A549 (cell line): ENCODE results near the gene TLR6. TPM values are rescaled to one million over a fixed set of nuclear protein-coding genes. Genes with fewer than 3 reads are reported as not detected.

ENCODE experiments used
- ATAC-seq, 2 experiments: fragments of 200-7000 bp in 1 of 2; fragments of >200 bp in 1 of 2; cut with Nextera tagmentation in 1 of 2; cut with Tn5 transposase in 1 of 2; 3 replicates each; pipeline versions ENCODE4 v1.8.0 to v1.9.1; 2018 to 2020; ENCODE audit warnings: mild to moderate bottlenecking in 1 of 2, moderate library complexity in 1 of 2
- CTCF ChIA-PET: fragments of 300-600 bp; sonication (Branson Sonifier 250); formaldehyde crosslinking; extraction: SDS; loops from one replicate; lab custom pipeline; 2021; ENCODE audit warnings: antibody characterized with exemption, inconsistent platforms; lab: Yijun Ruan, JAX
- POLR2A ChIA-PET: fragments of 350-600 bp; formaldehyde crosslinking; extraction: SDS; loops from one replicate; lab custom pipeline; 2021; ENCODE audit warnings: antibody characterized with exemption, inconsistent platforms; lab: Yijun Ruan, JAX
- DNase-seq, 2 experiments: peaks; one replicate each; pipeline versions ENCODE4 v3.0.0 to v3.0.0-alpha.2; 2011 to 2016; ENCODE audit warnings: low read depth in 1 of 2, low spot score in 1 of 2
- FAIRE-seq: peaks from 2 replicates; lab custom pipeline; 2011; peaks lifted over from hg19 to GRCh38; lab: Jason Lieb, UNC
- H3K27ac ChIP-seq, 2 experiments: fragments of >200 bp; sonication (Bioruptor Twin); formaldehyde crosslinking; 3 replicates each; pipeline ENCODE4 v1.5.1; 2016 to 2017
- H3K4me1 ChIP-seq: fragments of >200 bp; sonication (Bioruptor Twin); formaldehyde crosslinking; 3 replicates; pipeline ENCODE4 v1.6.1; 2016
- H3K4me2 ChIP-seq: fragments of >200 bp; sonication (Bioruptor Twin); formaldehyde crosslinking; 3 replicates; pipeline ENCODE4 v1.6.1; 2016
- H3K4me3 ChIP-seq: fragments of >200 bp; sonication (Bioruptor Twin); formaldehyde crosslinking; 3 replicates; pipeline ENCODE4 v1.5.1; 2016
- H3K9me3 ChIP-seq: fragments of >200 bp; sonication (Bioruptor Twin); formaldehyde crosslinking; 3 replicates; pipeline ENCODE4 v1.6.1; 2016
- CBX2 ChIP-seq: fragments of 200-600 bp; sonication (generic); IDR thresholded peaks from 2 replicates; pipeline ENCODE4 v1.6.1; 2016; ENCODE audit warnings: low read depth, mild to moderate bottlenecking, borderline replicate concordance
- CEBPB ChIP-seq, 2 experiments: fragments of >200 bp in 1 of 2; sonication (Bioruptor Twin) in 1 of 2; formaldehyde crosslinking in 1 of 2; IDR thresholded peaks; 2 replicates each; pipeline ENCODE4 v1.6.1; 2012 to 2016
- CHD2 ChIP-seq: fragments of 150-350 bp; IDR thresholded peaks from 2 replicates; pipeline ENCODE4 v1.6.1; 2014; ENCODE audit warnings: low read length; ENCODE audit not compliant: partially characterized antibody
- CHD4 ChIP-seq: fragments of 200-600 bp; sonication (generic); IDR thresholded peaks from 2 replicates; pipeline ENCODE4 v1.6.1; 2016; ENCODE audit warnings: antibody characterized with exemption, mild to moderate bottlenecking, borderline replicate concordance
- FOSB ChIP-seq: fragments of 250-450 bp; sonication (Bioruptor Pico); IDR thresholded peaks from 2 replicates; pipeline ENCODE4 v1.5.0; 2020; ENCODE audit warnings: mild to moderate bottlenecking, moderate library complexity
- FOSL2 ChIP-seq, 2 experiments: fragments of 450-650 bp in 1 of 2; fragments of >200 bp in 1 of 2; sonication (Bioruptor Twin) in 1 of 2; formaldehyde crosslinking; IDR thresholded peaks; 2 replicates each; pipeline versions ENCODE4 v1.5.0 to v1.6.1; 2016 to 2020; ENCODE audit warnings: mild to moderate bottlenecking in 1 of 2, moderate library complexity in 1 of 2
- FOXS1 ChIP-seq: fragments of 250-450 bp; sonication (Bioruptor Pico); IDR thresholded peaks from 2 replicates; pipeline ENCODE4 v1.5.0; 2020; ENCODE audit warnings: mild to moderate bottlenecking, moderate library complexity
- HDAC2 ChIP-seq: fragments of 200-600 bp; sonication (generic); IDR thresholded peaks from 2 replicates; pipeline ENCODE4 v1.6.1; 2016
- HOXA7 ChIP-seq: fragments of 250-450 bp; sonication (Bioruptor Pico); IDR thresholded peaks from 2 replicates; pipeline ENCODE4 v1.5.0; 2020; ENCODE audit warnings: mild to moderate bottlenecking, moderate library complexity
- JUNB ChIP-seq: fragments of >200 bp; sonication (Bioruptor Twin); formaldehyde crosslinking; IDR thresholded peaks from 2 replicates; pipeline ENCODE4 v1.6.1; 2016
- KDM1A ChIP-seq: fragments of 200-600 bp; sonication (generic); IDR thresholded peaks from 2 replicates; pipeline ENCODE4 v1.6.1; 2016; ENCODE audit warnings: low read depth, mild to moderate bottlenecking
- MAFK ChIP-seq: fragments of 450-650 bp; IDR thresholded peaks from 2 replicates; pipeline ENCODE4 v1.6.1; 2014; ENCODE audit not compliant: partially characterized antibody
- MYC ChIP-seq: IDR thresholded peaks from 2 replicates; pipeline ENCODE4 v1.6.1; 2012; ENCODE audit warnings: mild to moderate bottlenecking, inconsistent platforms, low read length, improper control_type of control experiment, borderline replicate concordance
- NR3C1 ChIP-seq: fragments of >200 bp; sonication (Bioruptor Twin); formaldehyde crosslinking; IDR thresholded peaks from 3 replicates; pipeline ENCODE4 v1.6.1; 2017
- PHF8 ChIP-seq: fragments of 200-600 bp; sonication (generic); IDR thresholded peaks from 2 replicates; pipeline ENCODE4 v1.6.1; 2016; ENCODE audit warnings: low read depth, mild to moderate bottlenecking, antibody characterized with exemption, moderate library complexity, borderline replicate concordance
- RARB ChIP-seq: fragments of 250-450 bp; sonication (Bioruptor Pico); IDR thresholded peaks from 2 replicates; pipeline ENCODE4 v1.8.0; 2021; ENCODE audit warnings: mild to moderate bottlenecking, moderate library complexity
- RFX5 ChIP-seq: fragments of 450-650 bp; IDR thresholded peaks from 2 replicates; pipeline ENCODE4 v1.7.1; 2014; ENCODE audit warnings: antibody characterized with exemption, mild to moderate bottlenecking, moderate library complexity
- TFCP2L1 ChIP-seq: fragments of 250-450 bp; sonication (Bioruptor Pico); IDR thresholded peaks from 2 replicates; pipeline ENCODE4 v1.5.0; 2021; ENCODE audit warnings: mild to moderate bottlenecking
- TP53 ChIP-seq: fragments of 250-450 bp; sonication (Bioruptor Pico); IDR thresholded peaks from 2 replicates; pipeline ENCODE4 v1.5.0; 2021; ENCODE audit warnings: mild to moderate bottlenecking, moderate library complexity
- ZC3H11A ChIP-seq: fragments of 450-650 bp; IDR thresholded peaks from 2 replicates; pipeline ENCODE4 v1.6.1; 2014; ENCODE audit warnings: antibody characterized with exemption, mild to moderate bottlenecking
- ZFP36 ChIP-seq: fragments of 450-650 bp; IDR thresholded peaks from 2 replicates; pipeline ENCODE4 v1.6.1; 2014; ENCODE audit warnings: borderline replicate concordance; ENCODE audit not compliant: partially characterized antibody
- ZSCAN20 ChIP-seq: fragments of 250-450 bp; sonication (Bioruptor Pico); IDR thresholded peaks from 2 replicates; pipeline ENCODE4 v1.8.0; 2022; ENCODE audit warnings: mild to moderate bottlenecking, moderate library complexity
- WGBS: methylation state at CpG from one replicate; pipeline ENCODE4 v1.1.6; 2017; ENCODE audit errors: missing lambda C conversion rate; 5-methylcytosine and 5-hydroxymethylcytosine counted together
- polyA plus RNA-seq, 4 experiments: library from polyadenylated mRNA; depleted of rRNA in 3 of 4; stranded (reverse); fragments of >200 nt; fragmentation: RNase III in 1 of 4; extraction: RNeasy Plus Mini Kit Qiagen cat#74134 plus additional on column Dnase treatment in 1 of 4; gene quantifications; 2 replicates in 3 of 4; 3 replicates in 1 of 4; pipeline ENCODE4 v1.2.3, GENCODE V29; 2011 to 2017
- TF ChIP-seq, protein P1 (sequence below): IDR thresholded peaks from 2 replicates; pipeline ENCODE4 v1.6.1; 2012
- TF ChIP-seq, protein P2 (sequence below): fragments of >200 bp; sonication (Bioruptor Twin); formaldehyde crosslinking; IDR thresholded peaks from 3 replicates; pipeline ENCODE4 v1.5.1; 2016
- TF ChIP-seq, protein P3 (sequence below): fragments of 150-350 bp; IDR thresholded peaks from 2 replicates; pipeline ENCODE4 v1.6.1; 2014; ENCODE audit warnings: low read depth, mild to moderate bottlenecking, low read length
- TF ChIP-seq, protein P4 (sequence below): fragments of 250-450 bp; sonication (Bioruptor Pico); IDR thresholded peaks from 2 replicates; pipeline ENCODE4 v1.5.0; 2021; ENCODE audit warnings: mild to moderate bottlenecking, moderate library complexity, borderline replicate concordance

The TLR6 gene
- polyA plus RNA-seq, 2 of the 4 experiments (the other 2 are of a cell fraction): 5.6 to 11.5 TPM

DNA sequence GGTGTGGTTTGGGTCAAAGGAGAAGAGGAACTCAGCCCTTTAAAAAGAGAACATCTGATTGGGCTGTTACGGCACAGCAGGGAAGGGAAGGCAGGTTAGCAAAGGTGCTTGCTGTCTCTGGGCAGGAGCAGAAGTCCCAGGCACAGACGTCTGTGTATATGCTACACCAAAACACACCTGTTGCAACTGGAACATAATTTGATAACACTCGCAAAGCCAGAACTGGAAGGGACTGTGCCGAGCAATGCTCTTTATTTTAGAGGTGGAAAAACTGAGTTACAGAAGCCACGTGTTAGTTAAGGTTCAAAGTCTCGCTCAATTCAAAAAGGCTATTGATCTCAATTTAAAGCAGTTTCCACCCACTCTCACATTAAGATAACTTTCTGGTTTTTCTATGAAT lies 8.8 kb upstream of the TLR6 start:
- no peak overlapping the region for H3K27ac ChIP-seq
- POLR2A ChIA-PET: no interaction called here
- ATAC-seq (no peak), DNase-seq (no peak), FAIRE-seq (no peak)
- WGBS: 82% methylated on average over 6 of the region's 6 CpGs
- TF ChIP-seq FOSB (CRISPR knock-in tag) (no peak), HDAC2 (no peak), ZFP36 (no peak), CHD4 (no peak), TP53 (CRISPR knock-in tag) (no peak), KDM1A (no peak), CBX2 (no peak), ZSCAN20 (no peak), FOSL2 (IDR thresholded peaks at IDR 0.05) (no peak), FOSL2 (CRISPR knock-in tag; IDR thresholded peaks at IDR 0.05) (no peak), NR3C1 (no peak), PHF8 (no peak)
- no peaks in the 10 kb centered on the region for H3K9me3 ChIP-seq
- CTCF ChIA-PET: interaction anchor here (1.1 to 2.3 kb wide), 3 partner anchors 10 to 106 kb away, joined by 3 to 8 read pairs (median 3); no protein-coding TSS in a partner anchor
- H3K4me1 ChIP-seq: peaks cover 12% of the 10 kb centered on the region; the same call in 2 of the 3 replicates
- H3K4me3 ChIP-seq: no peak overlapping the region
- H3K4me2 ChIP-seq: no peak overlapping the region

DNA sequence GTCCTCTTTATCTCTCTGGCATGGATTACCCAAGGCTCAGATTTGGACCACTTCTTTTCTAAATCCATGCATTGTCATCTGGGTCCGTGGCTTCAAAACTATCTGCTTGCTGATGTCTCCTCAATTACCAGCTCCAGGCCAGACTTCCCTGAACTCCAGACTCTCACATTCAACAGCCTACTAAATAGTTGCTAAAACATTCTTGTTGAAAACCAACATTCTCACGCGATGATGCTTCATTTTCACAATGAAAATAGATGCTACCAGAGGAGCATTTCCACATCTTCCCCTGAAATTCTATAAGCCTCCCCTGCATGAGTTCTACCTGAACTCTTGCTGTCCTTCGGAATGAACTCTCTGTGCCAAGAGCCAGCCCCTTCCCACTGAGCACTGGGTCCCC lies 5.2 kb upstream of the TLR6 start:
- no peak overlapping the region for H3K4me2 ChIP-seq
- DNase-seq: no peak
- peaks cover 19% of the 10 kb centered on the region for H3K4me1 ChIP-seq
- H3K27ac ChIP-seq: no peak overlapping the region
- no peak for FAIRE-seq
- WGBS: 84% methylated on average over 4 of the region's 4 CpGs
- no peak overlapping the region for H3K4me3 ChIP-seq
- POLR2A ChIA-PET: no interaction called here
- no peak for ATAC-seq
- TF ChIP-seq ZC3H11A (no peak), PHF8 (no peak), CHD2 (no peak), RFX5 (no peak), TP53 (CRISPR knock-in tag) (no peak), NR3C1 (no peak), ZFP36 (no peak), HOXA7 (no peak), JUNB (no peak), FOXS1 (CRISPR knock-in tag) (no peak), TFCP2L1 (CRISPR knock-in tag) (no peak), RARB (no peak), CEBPB (IDR thresholded peaks at IDR 0.05) (no peak), MYC (no peak), MAFK (no peak)
- TF ChIP-seq, protein P1, sequence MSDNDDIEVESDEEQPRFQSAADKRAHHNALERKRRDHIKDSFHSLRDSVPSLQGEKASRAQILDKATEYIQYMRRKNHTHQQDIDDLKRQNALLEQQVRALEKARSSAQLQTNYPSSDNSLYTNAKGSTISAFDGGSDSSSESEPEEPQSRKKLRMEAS: no peak
- TF ChIP-seq, protein P2, sequence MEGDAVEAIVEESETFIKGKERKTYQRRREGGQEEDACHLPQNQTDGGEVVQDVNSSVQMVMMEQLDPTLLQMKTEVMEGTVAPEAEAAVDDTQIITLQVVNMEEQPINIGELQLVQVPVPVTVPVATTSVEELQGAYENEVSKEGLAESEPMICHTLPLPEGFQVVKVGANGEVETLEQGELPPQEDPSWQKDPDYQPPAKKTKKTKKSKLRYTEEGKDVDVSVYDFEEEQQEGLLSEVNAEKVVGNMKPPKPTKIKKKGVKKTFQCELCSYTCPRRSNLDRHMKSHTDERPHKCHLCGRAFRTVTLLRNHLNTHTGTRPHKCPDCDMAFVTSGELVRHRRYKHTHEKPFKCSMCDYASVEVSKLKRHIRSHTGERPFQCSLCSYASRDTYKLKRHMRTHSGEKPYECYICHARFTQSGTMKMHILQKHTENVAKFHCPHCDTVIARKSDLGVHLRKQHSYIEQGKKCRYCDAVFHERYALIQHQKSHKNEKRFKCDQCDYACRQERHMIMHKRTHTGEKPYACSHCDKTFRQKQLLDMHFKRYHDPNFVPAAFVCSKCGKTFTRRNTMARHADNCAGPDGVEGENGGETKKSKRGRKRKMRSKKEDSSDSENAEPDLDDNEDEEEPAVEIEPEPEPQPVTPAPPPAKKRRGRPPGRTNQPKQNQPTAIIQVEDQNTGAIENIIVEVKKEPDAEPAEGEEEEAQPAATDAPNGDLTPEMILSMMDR: no peak
- TF ChIP-seq, protein P3, sequence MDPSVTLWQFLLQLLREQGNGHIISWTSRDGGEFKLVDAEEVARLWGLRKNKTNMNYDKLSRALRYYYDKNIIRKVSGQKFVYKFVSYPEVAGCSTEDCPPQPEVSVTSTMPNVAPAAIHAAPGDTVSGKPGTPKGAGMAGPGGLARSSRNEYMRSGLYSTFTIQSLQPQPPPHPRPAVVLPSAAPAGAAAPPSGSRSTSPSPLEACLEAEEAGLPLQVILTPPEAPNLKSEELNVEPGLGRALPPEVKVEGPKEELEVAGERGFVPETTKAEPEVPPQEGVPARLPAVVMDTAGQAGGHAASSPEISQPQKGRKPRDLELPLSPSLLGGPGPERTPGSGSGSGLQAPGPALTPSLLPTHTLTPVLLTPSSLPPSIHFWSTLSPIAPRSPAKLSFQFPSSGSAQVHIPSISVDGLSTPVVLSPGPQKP: no peak
- TF ChIP-seq, protein P4, sequence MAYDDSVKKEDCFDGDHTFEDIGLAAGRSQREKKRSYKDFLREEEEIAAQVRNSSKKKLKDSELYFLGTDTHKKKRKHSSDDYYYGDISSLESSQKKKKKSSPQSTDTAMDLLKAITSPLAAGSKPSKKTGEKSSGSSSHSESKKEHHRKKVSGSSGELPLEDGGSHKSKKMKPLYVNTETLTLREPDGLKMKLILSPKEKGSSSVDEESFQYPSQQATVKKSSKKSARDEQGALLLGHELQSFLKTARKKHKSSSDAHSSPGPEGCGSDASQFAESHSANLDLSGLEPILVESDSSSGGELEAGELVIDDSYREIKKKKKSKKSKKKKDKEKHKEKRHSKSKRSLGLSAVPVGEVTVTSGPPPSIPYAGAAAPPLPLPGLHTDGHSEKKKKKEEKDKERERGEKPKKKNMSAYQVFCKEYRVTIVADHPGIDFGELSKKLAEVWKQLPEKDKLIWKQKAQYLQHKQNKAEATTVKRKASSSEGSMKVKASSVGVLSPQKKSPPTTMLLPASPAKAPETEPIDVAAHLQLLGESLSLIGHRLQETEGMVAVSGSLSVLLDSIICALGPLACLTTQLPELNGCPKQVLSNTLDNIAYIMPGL (CRISPR knock-in tag): no peak
- CTCF ChIA-PET: interaction anchor here (0.9 to 3.6 kb wide), 6 partner anchors 12 to 103 kb away, joined by 4 to 27 read pairs (median 6); no protein-coding TSS in a partner anchor
- H3K9me3 ChIP-seq: no peaks in the 10 kb centered on the region
